ENCODE data around the gene MSRB3.

The MSRB3 gene

GRCh38 chr12:65414526-65414925 is 136.0 kb downstream of the MSRB3 start:
- no peak for FAIRE-seq
- no peak for DNase-seq (ENCODE audit: insufficient read length)
- TF ChIP-seq POLR2AphosphoS5 (IDR thresholded peaks at IDR 0.05; ENCODE audit: low read depth, low read length) (no peak), POLR2A (IDR thresholded peaks at IDR 0.05; ENCODE audit: low read depth, low read length) (no peak), TAF1 (IDR thresholded peaks at IDR 0.05; ENCODE audit: borderline replicate concordance, low read depth, low read length) (no peak)

GRCh38 chr12:65415826-65416225 is 137.3 kb downstream of the MSRB3 start:
- FAIRE-seq (no peak), DNase-seq (ENCODE audit: insufficient read length) (no peak)
- TF ChIP-seq TAF1 (IDR thresholded peaks at IDR 0.05; ENCODE audit: borderline replicate concordance, low read depth, low read length) (no peak), POLR2AphosphoS5 (IDR thresholded peaks at IDR 0.05; ENCODE audit: low read depth, low read length) (no peak), POLR2A (IDR thresholded peaks at IDR 0.05; ENCODE audit: low read depth, low read length) (no peak)

DNA sequence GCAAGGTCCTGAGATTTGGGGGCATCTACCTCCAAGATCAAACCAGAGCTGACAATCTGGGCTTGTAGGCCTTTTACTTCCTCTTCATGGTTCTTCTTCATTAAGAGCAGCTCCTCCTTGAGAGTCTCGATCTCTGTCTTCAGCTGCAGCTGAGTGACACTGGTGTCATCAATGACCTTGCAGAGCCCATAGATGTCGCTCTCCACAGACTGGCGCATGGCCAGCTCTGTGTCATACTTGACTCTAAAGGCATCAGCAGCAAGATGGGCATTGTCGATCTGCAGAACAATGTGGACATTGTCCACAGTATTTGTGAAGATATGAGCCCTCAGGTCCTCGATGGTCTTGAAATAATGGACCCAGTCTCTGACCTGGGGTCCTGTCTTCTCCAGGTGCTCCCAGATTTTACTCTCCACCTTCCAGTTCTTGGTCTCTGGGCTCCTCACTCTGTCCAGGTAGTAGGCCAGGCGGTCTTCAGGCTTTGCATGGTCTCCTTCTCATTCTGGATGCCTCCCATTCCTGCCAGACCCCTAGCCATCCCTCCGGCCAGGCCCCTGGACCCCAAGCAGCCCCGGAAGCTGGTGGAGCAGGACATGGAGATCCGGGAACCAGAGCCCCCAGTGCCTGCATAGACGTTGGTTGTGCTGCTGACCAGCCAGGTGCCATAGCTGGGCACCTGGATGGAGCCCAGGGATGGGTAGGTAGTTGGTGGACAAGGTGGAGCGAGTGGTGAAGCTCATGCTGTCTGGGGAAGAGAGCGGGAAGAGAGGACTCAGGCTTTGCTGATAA is 141.0 kb downstream of the MSRB3 start:
- DNase-seq (ENCODE audit: insufficient read length) (no peak), FAIRE-seq (no peak)
- TF ChIP-seq POLR2AphosphoS5 (IDR thresholded peaks at IDR 0.05; ENCODE audit: low read depth, low read length): no peak
- no peak for TF ChIP-seq TAF1 (IDR thresholded peaks at IDR 0.05; ENCODE audit: borderline replicate concordance, low read depth, low read length)
- TF ChIP-seq POLR2A (IDR thresholded peaks at IDR 0.05; ENCODE audit: low read depth, low read length): no peak

- FAIRE-seq (no peak), DNase-seq (ENCODE audit: insufficient read length) (no peak)
- no peak for TF ChIP-seq TAF1 (IDR thresholded peaks at IDR 0.05; ENCODE audit: borderline replicate concordance, low read depth, low read length)
- TF ChIP-seq POLR2AphosphoS5 (IDR thresholded peaks at IDR 0.05; ENCODE audit: low read depth, low read length): no peak
Observed at GRCh38 chr12:65420941-65421340, 142.5 kb downstream of the MSRB3 start.

GRCh38 chr12:65427646-65428045 is 149.2 kb downstream of the MSRB3 start:
- DNase-seq (ENCODE audit: insufficient read length): no peak
- TF ChIP-seq TAF1 (IDR thresholded peaks at IDR 0.05; ENCODE audit: borderline replicate concordance, low read depth, low read length): no peak
- TF ChIP-seq POLR2AphosphoS5 (IDR thresholded peaks at IDR 0.05; ENCODE audit: low read depth, low read length): no peak
- TF ChIP-seq POLR2A (IDR thresholded peaks at IDR 0.05; ENCODE audit: low read depth, low read length): no peak
- no peak for FAIRE-seq

GRCh38 chr12:65430006-65430405 is 151.5 kb downstream of the MSRB3 start:
- TF ChIP-seq POLR2AphosphoS5 (IDR thresholded peaks at IDR 0.05; ENCODE audit: low read depth, low read length) (no peak), POLR2A (IDR thresholded peaks at IDR 0.05; ENCODE audit: low read depth, low read length) (no peak), TAF1 (IDR thresholded peaks at IDR 0.05; ENCODE audit: borderline replicate concordance, low read depth, low read length) (no peak)
- no peak for FAIRE-seq
- no peak for DNase-seq (ENCODE audit: insufficient read length)

DNA sequence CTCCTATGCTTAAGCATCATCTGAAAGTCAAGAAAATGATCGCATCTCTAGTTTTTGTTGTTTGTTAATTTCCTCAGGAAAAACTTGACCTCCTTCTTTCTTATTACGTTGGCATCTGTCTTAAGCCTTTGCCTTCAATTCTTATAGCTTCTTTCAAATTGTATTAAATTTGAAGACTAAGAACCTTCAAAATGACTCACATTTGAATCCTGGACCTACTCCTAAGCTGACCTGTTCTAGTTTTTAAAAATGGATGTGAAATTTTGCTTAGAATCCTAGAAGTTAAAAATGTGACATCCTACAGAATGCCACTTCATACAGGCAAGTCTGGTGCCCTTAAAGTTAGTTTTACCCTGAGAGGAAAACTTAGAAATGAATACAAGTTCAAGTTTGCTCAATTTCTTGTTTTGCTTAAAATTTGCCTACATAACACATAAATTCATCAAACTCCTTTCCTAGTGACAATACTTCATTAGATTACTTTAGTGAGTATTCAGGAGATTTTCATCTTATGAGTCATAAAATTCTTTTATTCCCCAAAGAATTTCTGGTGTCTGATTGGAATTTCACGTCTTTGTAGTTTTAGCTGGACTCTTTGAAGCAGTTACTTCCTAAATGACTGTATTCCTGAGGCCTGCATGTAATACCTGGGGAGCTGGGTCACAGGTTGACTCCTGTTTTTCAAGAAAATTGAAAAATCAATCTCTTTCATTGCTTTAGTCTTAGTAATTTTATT is 152.3 kb downstream of the MSRB3 start:
- no peak for FAIRE-seq
- no peak for TF ChIP-seq TAF1 (IDR thresholded peaks at IDR 0.05; ENCODE audit: borderline replicate concordance, low read depth, low read length)
- TF ChIP-seq POLR2AphosphoS5 (IDR thresholded peaks at IDR 0.05; ENCODE audit: low read depth, low read length): no peak
- TF ChIP-seq POLR2A (IDR thresholded peaks at IDR 0.05; ENCODE audit: low read depth, low read length): no peak
- DNase-seq (ENCODE audit: insufficient read length): no peak

- no peak for FAIRE-seq
- TF ChIP-seq POLR2A (IDR thresholded peaks at IDR 0.05; ENCODE audit: low read depth, low read length): no peak
- no peak for TF ChIP-seq POLR2AphosphoS5 (IDR thresholded peaks at IDR 0.05; ENCODE audit: low read depth, low read length)
- TF ChIP-seq TAF1 (IDR thresholded peaks at IDR 0.05; ENCODE audit: borderline replicate concordance, low read depth, low read length): no peak
Observed at GRCh38 chr12:65432114-65432513, 153.6 kb downstream of the MSRB3 start.

GRCh38 chr12:65432651-65433050 is 154.2 kb downstream of the MSRB3 start:
- no peak for FAIRE-seq
- DNase-seq (ENCODE audit: insufficient read length): no peak
- TF ChIP-seq POLR2AphosphoS5 (IDR thresholded peaks at IDR 0.05; ENCODE audit: low read depth, low read length) (no peak), TAF1 (IDR thresholded peaks at IDR 0.05; ENCODE audit: borderline replicate concordance, low read depth, low read length) (no peak), POLR2A (IDR thresholded peaks at IDR 0.05; ENCODE audit: low read depth, low read length) (no peak)

More at GRCh38 chr12:65432114-65432513, 153.6 kb downstream of the MSRB3 start:
- no peak for DNase-seq (ENCODE audit: insufficient read length)

GRCh38 chr12:65434737-65435136 is 156.3 kb downstream of the MSRB3 start:
- FAIRE-seq: no peak
- DNase-seq (ENCODE audit: insufficient read length): no peak

GRCh38 chr12:65443038-65443437 is 164.6 kb downstream of the MSRB3 start:
- no peak for FAIRE-seq
- no peak for DNase-seq (ENCODE audit: insufficient read length)

More at GRCh38 chr12:65434737-65435136, 156.3 kb downstream of the MSRB3 start:
- no peak for TF ChIP-seq TAF1 (IDR thresholded peaks at IDR 0.05; ENCODE audit: borderline replicate concordance, low read depth, low read length)
- TF ChIP-seq POLR2A (IDR thresholded peaks at IDR 0.05; ENCODE audit: low read depth, low read length): no peak
- no peak for TF ChIP-seq POLR2AphosphoS5 (IDR thresholded peaks at IDR 0.05; ENCODE audit: low read depth, low read length)

DNA sequence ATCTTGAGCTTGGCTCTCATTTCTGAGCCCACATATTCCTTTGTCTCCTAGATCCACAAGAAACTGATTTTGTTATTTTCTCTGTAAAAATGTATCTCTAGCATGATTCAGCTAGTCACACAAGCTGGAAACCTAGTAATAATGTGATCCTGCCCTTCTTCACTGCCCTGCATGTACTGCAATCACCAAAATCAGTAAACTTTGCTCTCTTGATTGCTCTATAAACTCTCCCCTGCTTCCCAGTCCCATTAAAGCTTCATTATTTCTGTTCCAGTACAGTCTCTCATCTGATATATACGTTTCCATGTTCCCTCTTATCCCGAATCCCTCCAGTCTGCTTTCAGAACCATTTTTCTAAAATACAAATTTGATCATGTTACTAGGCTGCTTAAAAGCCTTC is 166.5 kb downstream of the MSRB3 start:
- no peak for FAIRE-seq
- TF ChIP-seq POLR2AphosphoS5 (IDR thresholded peaks at IDR 0.05; ENCODE audit: low read depth, low read length) (no peak), POLR2A (IDR thresholded peaks at IDR 0.05; ENCODE audit: low read depth, low read length) (no peak), TAF1 (IDR thresholded peaks at IDR 0.05; ENCODE audit: borderline replicate concordance, low read depth, low read length) (no peak)
- DNase-seq (ENCODE audit: insufficient read length): no peak

More at GRCh38 chr12:65443038-65443437, 164.6 kb downstream of the MSRB3 start:
- TF ChIP-seq POLR2A (IDR thresholded peaks at IDR 0.05; ENCODE audit: low read depth, low read length) (no peak), TAF1 (IDR thresholded peaks at IDR 0.05; ENCODE audit: borderline replicate concordance, low read depth, low read length) (no peak), POLR2AphosphoS5 (IDR thresholded peaks at IDR 0.05; ENCODE audit: low read depth, low read length) (no peak)

Measured in GM12892 (cell line).